ENCODE data around the gene FGF14.
"Not testable (repeated sequence)": the region's sequence is repeated elsewhere in the genome, so short reads cannot be mapped to it uniquely, and the experiment has no call there.

Gene FGF14

DNA sequence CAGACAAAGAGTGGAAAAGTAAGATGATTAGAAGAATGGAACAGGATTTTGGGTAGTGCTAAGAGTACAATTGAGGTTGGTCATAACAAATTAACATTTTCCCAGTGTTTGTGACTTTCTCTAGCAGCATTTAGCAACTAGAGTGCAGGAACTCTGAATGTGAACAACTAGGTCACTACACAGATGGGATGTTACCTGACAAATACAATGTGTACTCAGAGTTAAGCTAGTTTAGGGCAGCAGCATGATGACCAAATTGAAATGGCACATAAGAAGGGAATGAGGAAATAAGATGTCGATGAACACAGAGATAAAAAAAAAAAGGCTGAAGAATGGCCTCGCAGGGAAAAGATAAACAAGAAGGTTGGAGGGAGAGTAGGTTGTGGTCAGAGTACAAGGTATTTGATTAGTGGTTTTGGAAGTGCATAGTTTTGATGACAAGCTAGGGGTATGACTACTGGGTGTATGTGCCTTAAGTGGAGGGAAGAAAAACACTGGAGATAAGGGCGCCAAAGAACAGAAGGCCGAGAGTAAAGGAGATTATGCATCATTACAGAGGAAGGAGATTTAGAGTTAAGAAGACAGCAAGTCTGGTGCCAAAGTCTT lies 381.1 kb downstream of the FGF14 start:
- TF ChIP-seq, protein P1, sequence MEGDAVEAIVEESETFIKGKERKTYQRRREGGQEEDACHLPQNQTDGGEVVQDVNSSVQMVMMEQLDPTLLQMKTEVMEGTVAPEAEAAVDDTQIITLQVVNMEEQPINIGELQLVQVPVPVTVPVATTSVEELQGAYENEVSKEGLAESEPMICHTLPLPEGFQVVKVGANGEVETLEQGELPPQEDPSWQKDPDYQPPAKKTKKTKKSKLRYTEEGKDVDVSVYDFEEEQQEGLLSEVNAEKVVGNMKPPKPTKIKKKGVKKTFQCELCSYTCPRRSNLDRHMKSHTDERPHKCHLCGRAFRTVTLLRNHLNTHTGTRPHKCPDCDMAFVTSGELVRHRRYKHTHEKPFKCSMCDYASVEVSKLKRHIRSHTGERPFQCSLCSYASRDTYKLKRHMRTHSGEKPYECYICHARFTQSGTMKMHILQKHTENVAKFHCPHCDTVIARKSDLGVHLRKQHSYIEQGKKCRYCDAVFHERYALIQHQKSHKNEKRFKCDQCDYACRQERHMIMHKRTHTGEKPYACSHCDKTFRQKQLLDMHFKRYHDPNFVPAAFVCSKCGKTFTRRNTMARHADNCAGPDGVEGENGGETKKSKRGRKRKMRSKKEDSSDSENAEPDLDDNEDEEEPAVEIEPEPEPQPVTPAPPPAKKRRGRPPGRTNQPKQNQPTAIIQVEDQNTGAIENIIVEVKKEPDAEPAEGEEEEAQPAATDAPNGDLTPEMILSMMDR (conservative IDR thresholded peaks at IDR 0.05) = no peak
- no peak for TF ChIP-seq ZFX (IDR thresholded peaks at IDR 0.05)
- H3K27ac ChIP-seq = no peak overlapping the region

DNA sequence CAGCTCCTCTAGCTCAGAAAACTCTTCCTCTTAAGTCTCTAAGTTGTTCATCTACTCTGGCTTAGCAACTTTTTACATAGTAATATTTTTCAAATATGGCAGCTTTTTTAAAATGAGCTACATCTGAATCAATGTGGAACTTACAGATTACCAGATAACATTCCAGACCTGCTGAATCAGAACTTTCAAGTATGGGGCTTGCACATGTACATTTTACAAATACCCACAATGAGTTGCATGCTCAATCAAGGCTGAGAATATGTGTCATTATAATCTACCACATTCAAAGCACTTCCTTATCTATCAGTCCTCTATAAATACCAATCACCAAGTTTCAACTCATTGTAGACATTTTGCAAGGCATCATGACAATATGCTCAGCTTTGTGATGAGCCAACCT lies 383.1 kb downstream of the FGF14 start:
- TF ChIP-seq, protein P1 (conservative IDR thresholded peaks at IDR 0.05) = no peak
- TF ChIP-seq ZFX (IDR thresholded peaks at IDR 0.05) = no peak
- no peak overlapping the region for H3K27ac ChIP-seq

DNA sequence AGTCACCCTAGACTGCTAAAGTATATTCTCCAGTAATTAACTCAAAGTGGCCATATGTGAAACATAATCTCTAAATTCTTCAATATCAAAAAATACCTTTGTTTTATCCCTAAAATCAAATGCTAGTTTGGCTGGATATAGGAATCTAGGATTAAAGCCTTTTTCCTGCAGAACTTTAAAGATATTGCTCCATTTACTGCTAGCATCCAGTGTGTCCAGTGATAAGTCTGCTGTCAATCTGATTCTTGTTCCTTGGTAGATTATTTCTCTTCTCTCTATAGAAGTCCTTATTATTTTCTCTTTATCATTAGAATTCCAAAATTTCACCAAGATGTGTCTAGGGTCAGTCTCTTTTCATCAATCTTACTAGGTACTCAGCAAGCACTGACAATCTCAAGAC lies 384.6 kb downstream of the FGF14 start:
- TF ChIP-seq ZFX (IDR thresholded peaks at IDR 0.05) = no peak
- TF ChIP-seq, protein P1 (conservative IDR thresholded peaks at IDR 0.05) = no peak
- H3K27ac ChIP-seq = no peak overlapping the region

DNA sequence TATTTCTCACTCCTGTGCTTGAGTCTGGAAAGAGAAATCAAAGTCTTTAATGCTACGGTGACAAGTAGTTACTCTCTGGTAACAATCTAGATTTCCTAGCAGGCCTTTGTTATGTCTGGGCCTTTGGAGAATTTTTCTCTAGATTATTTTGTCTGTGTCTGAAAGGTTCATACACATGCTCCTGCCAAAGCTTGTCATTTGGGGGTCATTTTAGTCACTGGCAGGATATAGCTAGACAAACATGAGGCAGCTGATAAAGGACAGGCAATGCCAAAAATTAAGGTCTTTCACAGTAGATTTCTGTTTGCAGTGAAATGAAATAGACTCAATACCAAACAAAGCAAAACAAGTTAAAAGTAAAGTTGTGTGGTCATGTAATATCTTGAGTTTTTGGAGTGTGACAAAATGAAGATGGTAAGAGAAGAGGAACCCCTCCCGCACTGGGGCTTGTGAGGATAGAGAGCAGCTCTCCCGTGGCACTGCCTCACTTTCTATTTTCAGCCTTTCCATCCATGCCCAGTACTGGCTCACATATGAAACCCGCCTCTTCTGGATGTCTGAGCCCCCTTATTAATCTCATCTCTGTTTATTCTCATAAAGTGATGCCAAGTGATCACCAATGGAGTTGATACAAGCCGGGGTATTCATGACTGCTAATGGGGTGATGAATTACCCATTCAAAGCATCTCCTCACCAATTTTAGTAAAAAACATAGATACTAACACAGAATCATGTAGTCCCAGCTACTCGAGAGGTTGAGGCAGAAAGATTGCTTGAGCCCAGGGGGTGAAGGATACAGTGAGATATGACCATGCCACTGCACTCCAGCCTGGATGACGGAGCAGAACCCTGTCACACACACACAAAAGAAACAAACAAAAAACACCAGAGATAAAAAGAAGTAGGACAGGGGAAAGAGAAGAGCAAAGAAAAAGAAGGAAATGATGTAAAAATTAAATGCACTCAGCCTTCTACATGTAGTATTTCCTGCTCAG lies 389.3 kb downstream of the FGF14 start:
- H3K27ac ChIP-seq = no peak overlapping the region
- TF ChIP-seq, protein P1 (conservative IDR thresholded peaks at IDR 0.05) = no peak
- TF ChIP-seq ZFX (IDR thresholded peaks at IDR 0.05) = no peak

DNA sequence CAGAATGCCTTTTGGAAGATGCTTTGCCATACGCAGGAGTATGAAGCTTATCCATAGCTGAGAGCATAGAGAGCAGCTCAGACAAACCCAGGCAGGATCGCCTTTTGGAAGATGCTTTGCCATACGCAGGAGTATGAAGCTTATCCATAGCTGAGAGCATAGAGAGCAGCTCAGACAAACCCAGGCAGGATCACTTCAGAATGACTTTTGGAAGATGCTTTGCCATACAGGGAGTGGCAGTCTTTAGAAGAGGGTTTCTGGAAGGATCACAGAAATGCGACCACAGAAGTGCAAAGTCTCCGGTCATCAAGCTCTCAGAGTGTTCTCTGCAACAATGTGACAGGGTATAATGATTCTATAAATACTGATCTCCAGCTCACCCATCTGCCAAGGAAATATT lies 390.4 kb downstream of the FGF14 start:
- not testable (repeated sequence) for H3K27ac ChIP-seq

DNA sequence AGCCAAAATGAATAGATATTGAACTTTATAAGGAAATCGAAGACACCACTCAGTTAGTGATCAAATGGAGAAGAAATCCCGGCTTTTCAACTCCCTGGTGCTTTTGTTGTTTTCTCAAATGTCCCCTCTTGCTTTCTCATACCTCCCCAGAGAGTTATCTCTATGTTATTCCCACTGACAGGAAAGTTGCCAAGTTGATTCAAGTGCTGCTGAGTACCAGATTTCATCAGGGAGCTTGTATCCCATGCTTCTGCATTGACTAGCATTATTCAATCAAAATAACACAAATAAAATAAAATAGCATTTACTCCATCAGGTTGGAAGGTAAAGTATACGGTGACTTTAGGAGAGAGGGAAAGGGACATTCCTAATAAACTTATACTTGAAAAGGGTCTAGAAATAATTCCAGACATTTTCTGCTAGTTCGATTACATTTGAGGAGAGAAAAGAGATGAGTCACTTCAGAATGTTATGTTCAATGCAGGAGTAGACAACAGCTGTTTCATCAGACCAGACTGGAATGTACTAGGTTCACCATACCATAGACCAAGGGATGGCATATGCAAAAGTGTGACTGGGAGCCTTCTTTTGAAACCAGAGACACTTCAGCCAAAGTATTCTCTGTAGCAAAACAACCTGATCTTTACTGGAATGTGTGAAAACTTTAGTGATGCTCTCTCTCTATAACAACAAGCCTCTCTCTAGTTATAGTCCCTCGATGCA lies 397.8 kb downstream of the FGF14 start:
- TF ChIP-seq, protein P1 (conservative IDR thresholded peaks at IDR 0.05) = no peak
- no peak for TF ChIP-seq ZFX (IDR thresholded peaks at IDR 0.05)
- no peak overlapping the region for H3K27ac ChIP-seq

DNA sequence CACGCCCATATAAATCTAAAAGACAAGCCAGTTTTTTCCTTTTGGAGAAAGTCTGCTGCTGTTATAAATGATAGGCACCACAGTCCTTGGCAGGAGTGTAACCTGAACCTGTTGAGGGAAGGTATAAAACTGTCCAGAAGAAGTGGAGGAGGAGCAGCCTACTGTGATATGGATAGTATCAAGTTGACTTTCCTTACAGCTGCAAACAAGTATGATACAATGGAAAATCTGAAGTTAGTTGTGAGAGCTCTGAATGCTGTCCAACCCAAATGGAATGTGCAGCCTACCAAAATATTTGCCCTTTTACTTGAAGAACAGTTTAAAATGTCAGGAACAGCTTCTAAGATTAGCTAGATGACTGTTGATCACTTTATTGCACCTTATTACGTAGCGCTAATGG lies 399.6 kb downstream of the FGF14 start:
- TF ChIP-seq, protein P1 (conservative IDR thresholded peaks at IDR 0.05) = no peak
- TF ChIP-seq ZFX (IDR thresholded peaks at IDR 0.05) = no peak
- H3K27ac ChIP-seq = no peak overlapping the region

Measured in C4-2B (cell line).